ENCODE results near the gene GALM. TPM values are rescaled to one million over a fixed set of nuclear protein-coding genes. Genes with fewer than 3 reads are reported as not detected.

GALM gene
- polyA plus RNA-seq, 1 donor (not counting 4 experiments of a cell fraction or from before 2014, with no cell fraction given), result 1.2 TPM

DNA sequence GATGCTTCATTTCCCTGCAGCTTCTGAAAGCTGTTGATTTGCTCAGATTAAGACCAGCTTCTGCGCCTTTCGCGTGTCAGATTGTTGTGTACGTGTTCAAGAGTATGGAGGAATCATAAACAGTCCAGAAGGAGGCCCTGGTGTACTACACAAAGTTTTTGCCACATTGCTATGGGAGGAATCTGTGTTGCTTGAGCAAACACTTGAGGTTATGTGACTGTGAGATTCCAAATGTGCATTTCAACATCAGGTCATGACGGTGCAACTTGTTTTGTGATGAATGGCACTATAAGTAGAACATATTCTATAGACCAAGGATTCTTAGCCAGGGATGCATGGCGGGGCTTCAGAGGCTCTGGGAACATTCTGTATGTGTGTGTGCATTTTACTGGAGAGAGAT, 50.3 kb downstream of the GALM start:
- peaks cover 7% of the 10 kb centered on the region for H3K4me1 ChIP-seq (ENCODE audit: control insufficient read depth, extremely low read depth, insufficient read depth, low read length)
- no peak for TF ChIP-seq EZH2 (IDR thresholded peaks at IDR 0.05; ENCODE audit: low read length)
- TF ChIP-seq, protein P1, sequence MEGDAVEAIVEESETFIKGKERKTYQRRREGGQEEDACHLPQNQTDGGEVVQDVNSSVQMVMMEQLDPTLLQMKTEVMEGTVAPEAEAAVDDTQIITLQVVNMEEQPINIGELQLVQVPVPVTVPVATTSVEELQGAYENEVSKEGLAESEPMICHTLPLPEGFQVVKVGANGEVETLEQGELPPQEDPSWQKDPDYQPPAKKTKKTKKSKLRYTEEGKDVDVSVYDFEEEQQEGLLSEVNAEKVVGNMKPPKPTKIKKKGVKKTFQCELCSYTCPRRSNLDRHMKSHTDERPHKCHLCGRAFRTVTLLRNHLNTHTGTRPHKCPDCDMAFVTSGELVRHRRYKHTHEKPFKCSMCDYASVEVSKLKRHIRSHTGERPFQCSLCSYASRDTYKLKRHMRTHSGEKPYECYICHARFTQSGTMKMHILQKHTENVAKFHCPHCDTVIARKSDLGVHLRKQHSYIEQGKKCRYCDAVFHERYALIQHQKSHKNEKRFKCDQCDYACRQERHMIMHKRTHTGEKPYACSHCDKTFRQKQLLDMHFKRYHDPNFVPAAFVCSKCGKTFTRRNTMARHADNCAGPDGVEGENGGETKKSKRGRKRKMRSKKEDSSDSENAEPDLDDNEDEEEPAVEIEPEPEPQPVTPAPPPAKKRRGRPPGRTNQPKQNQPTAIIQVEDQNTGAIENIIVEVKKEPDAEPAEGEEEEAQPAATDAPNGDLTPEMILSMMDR (optimal IDR thresholded peaks at IDR 0.05 in 1 of 3, IDR thresholded peaks at IDR 0.05 in 1 of 3, conservative IDR thresholded peaks at IDR 0.05 in 1 of 3; ENCODE audit: extremely low read depth in 1 of 3, insufficient read depth in 2 of 3, low read length in 3 of 3), result no peak
- no peaks in the 10 kb centered on the region for H3K9me1 ChIP-seq (ENCODE audit: control insufficient read depth, extremely low read depth, insufficient read depth, low read length)
- H3K27me3 ChIP-seq (ENCODE audit: control insufficient read depth, extremely low read depth, insufficient read depth, low read length), result no peaks in the 10 kb centered on the region
- no peak for FAIRE-seq
- H3K4me3 ChIP-seq (ENCODE audit: control insufficient read depth in 2 of 3, extremely low read depth in 1 of 3, insufficient read depth in 2 of 3, low read depth in 1 of 3, low read length in 3 of 3), result no peak overlapping the region
- no peak overlapping the region for H3K27ac ChIP-seq (ENCODE audit: control insufficient read depth, insufficient read depth, low read length)
- H2AFZ ChIP-seq (ENCODE audit: control insufficient read depth, low read length), result no peak overlapping the region
- H4K20me1 ChIP-seq (ENCODE audit: control insufficient read depth, extremely low read depth, insufficient read depth, low read length), result no peaks in the 10 kb centered on the region
- dilution Hi-C loops (cut with MboI; ENCODE audit: extremely low pct_ligation_motif_present, low sequenced_read_pairs), result loop anchor here (25.0 kb wide), 1 partner anchor 104 kb away; the partner anchor contains the start of gene HNRNPLL
- DNase-seq (ENCODE audit: low read depth, low spot score), result no peak
- no peak overlapping the region for H3K4me2 ChIP-seq (ENCODE audit: control insufficient read depth, extremely low read depth, insufficient read depth, low read depth, low read length)
- no peak overlapping the region for H3K9ac ChIP-seq (ENCODE audit: control insufficient read depth, extremely low read depth, insufficient read depth, low read length)
- no peaks in the 10 kb centered on the region for H3K9me3 ChIP-seq (ENCODE audit: control insufficient read depth, low read depth, low read length)
- no peaks in the 10 kb centered on the region for H3K79me2 ChIP-seq (ENCODE audit: control insufficient read depth, insufficient read depth, low read length)
- H3K36me3 ChIP-seq (ENCODE audit: control insufficient read depth in 2 of 2, extremely low read depth in 1 of 2, insufficient read depth in 2 of 2, low read length in 2 of 2), result no peaks in the 10 kb centered on the region

DNA sequence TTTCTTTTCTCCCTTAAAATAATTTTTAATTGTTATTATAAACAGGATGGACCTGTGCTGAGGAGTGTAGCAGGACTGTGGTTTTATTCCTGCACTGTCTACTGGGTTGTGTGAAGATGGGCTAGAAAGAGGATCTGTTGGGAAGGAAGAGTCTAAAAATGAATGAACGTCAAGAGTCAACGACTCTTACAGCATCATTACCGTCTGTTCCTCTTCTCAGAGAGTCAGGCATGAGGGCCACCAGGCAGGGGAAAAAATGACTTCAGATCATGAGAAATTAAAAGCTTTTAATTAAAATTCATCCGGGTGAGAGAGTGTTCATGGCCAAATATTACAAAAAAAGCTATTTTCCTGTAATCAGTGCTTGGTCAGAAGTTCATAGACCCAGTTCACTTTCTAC, 52.7 kb downstream of the GALM start:
- no peak overlapping the region for H3K4me2 ChIP-seq (ENCODE audit: control insufficient read depth, extremely low read depth, insufficient read depth, low read depth, low read length)

DNA sequence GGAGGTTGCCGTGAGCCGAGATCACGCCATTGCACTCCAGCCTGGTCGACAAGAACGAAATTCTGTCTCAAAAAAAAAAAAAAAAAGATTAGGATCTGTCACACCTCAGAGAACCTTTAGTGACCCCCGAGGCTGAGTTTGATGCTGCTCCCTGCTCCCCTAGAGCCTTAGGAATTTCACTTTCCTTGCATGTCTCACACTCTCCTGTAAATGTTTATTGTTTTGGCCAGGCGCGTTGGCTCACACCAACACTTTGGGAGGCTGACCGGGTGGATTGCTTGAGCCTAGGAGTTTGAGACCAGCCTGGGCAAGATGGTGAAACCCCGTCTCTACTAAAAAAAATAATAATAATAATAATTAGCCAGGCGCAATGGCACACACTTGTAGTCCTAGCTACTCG, 53.8 kb downstream of the GALM start:
- no peak overlapping the region for H3K4me2 ChIP-seq (ENCODE audit: control insufficient read depth, extremely low read depth, insufficient read depth, low read depth, low read length)
- dilution Hi-C loops (cut with MboI; ENCODE audit: extremely low pct_ligation_motif_present, low sequenced_read_pairs), result loop anchor here (25.0 kb wide), 1 partner anchor 107 kb away; the partner anchor contains the start of gene HNRNPLL
- no peak for FAIRE-seq
- H3K36me3 ChIP-seq (ENCODE audit: control insufficient read depth in 2 of 2, extremely low read depth in 1 of 2, insufficient read depth in 2 of 2, low read length in 2 of 2), result no peaks in the 10 kb centered on the region
- H3K9ac ChIP-seq (ENCODE audit: control insufficient read depth, extremely low read depth, insufficient read depth, low read length), result no peak overlapping the region
- no peaks in the 10 kb centered on the region for H3K9me1 ChIP-seq (ENCODE audit: control insufficient read depth, extremely low read depth, insufficient read depth, low read length)
- H2AFZ ChIP-seq (ENCODE audit: control insufficient read depth, low read length), result no peak overlapping the region
- no peaks in the 10 kb centered on the region for H4K20me1 ChIP-seq (ENCODE audit: control insufficient read depth, extremely low read depth, insufficient read depth, low read length)
- H3K27ac ChIP-seq (ENCODE audit: control insufficient read depth, insufficient read depth, low read length), result no peak overlapping the region
- no peaks in the 10 kb centered on the region for H3K9me3 ChIP-seq (ENCODE audit: control insufficient read depth, low read depth, low read length)
- DNase-seq (ENCODE audit: low read depth, low spot score), result no peak
- H3K79me2 ChIP-seq (ENCODE audit: control insufficient read depth, insufficient read depth, low read length), result no peaks in the 10 kb centered on the region
- H3K4me1 ChIP-seq (ENCODE audit: control insufficient read depth, extremely low read depth, insufficient read depth, low read length), result peaks cover 7% of the 10 kb centered on the region
- H3K27me3 ChIP-seq (ENCODE audit: control insufficient read depth, extremely low read depth, insufficient read depth, low read length), result no peaks in the 10 kb centered on the region
- no peak for TF ChIP-seq EZH2 (IDR thresholded peaks at IDR 0.05; ENCODE audit: low read length)
- TF ChIP-seq, protein P1 (optimal IDR thresholded peaks at IDR 0.05 in 1 of 3, IDR thresholded peaks at IDR 0.05 in 1 of 3, conservative IDR thresholded peaks at IDR 0.05 in 1 of 3; ENCODE audit: extremely low read depth in 1 of 3, insufficient read depth in 2 of 3, low read length in 3 of 3), result no peak
- no peak overlapping the region for H3K4me3 ChIP-seq (ENCODE audit: control insufficient read depth in 2 of 3, extremely low read depth in 1 of 3, insufficient read depth in 2 of 3, low read depth in 1 of 3, low read length in 3 of 3)

More for the DNA sequence above, 52.7 kb downstream of the GALM start:
- H3K4me3 ChIP-seq (ENCODE audit: control insufficient read depth in 2 of 3, extremely low read depth in 1 of 3, insufficient read depth in 2 of 3, low read depth in 1 of 3, low read length in 3 of 3), result no peak overlapping the region
- no peak overlapping the region for H3K27ac ChIP-seq (ENCODE audit: control insufficient read depth, insufficient read depth, low read length)
- H3K9me3 ChIP-seq (ENCODE audit: control insufficient read depth, low read depth, low read length), result no peaks in the 10 kb centered on the region
- FAIRE-seq (no peak), DNase-seq (ENCODE audit: low read depth, low spot score) (no peak)
- H2AFZ ChIP-seq (ENCODE audit: control insufficient read depth, low read length), result no peak overlapping the region
- H3K36me3 ChIP-seq (ENCODE audit: control insufficient read depth in 2 of 2, extremely low read depth in 1 of 2, insufficient read depth in 2 of 2, low read length in 2 of 2), result no peaks in the 10 kb centered on the region
- H3K4me1 ChIP-seq (ENCODE audit: control insufficient read depth, extremely low read depth, insufficient read depth, low read length), result peaks cover 7% of the 10 kb centered on the region
- no peaks in the 10 kb centered on the region for H4K20me1 ChIP-seq (ENCODE audit: control insufficient read depth, extremely low read depth, insufficient read depth, low read length)
- H3K9ac ChIP-seq (ENCODE audit: control insufficient read depth, extremely low read depth, insufficient read depth, low read length), result no peak overlapping the region
- H3K79me2 ChIP-seq (ENCODE audit: control insufficient read depth, insufficient read depth, low read length), result no peaks in the 10 kb centered on the region
- no peak for TF ChIP-seq EZH2 (IDR thresholded peaks at IDR 0.05; ENCODE audit: low read length)
- H3K9me1 ChIP-seq (ENCODE audit: control insufficient read depth, extremely low read depth, insufficient read depth, low read length), result no peaks in the 10 kb centered on the region
- H3K27me3 ChIP-seq (ENCODE audit: control insufficient read depth, extremely low read depth, insufficient read depth, low read length), result no peaks in the 10 kb centered on the region
- dilution Hi-C loops (cut with MboI; ENCODE audit: extremely low pct_ligation_motif_present, low sequenced_read_pairs), result loop anchor here (25.0 kb wide), 1 partner anchor 106 kb away; the partner anchor contains the start of gene HNRNPLL
